ENCODE measurements around the gene CASP6.

GRCh38 chr4:109718759-109719158 lies 15.5 kb upstream of the CASP6 start:
- no peak for TF ChIP-seq POLR2A (IDR thresholded peaks at IDR 0.05)
- TF ChIP-seq POLR2AphosphoS5 (IDR thresholded peaks at IDR 0.05): no peak
- no peak for TF ChIP-seq CTCF (IDR thresholded peaks at IDR 0.05)

Measured in breast epithelium (tissue), 3 donors.